ENCODE measurements around the gene RFNG.

RFNG gene

GRCh38 chr17:82076785-82077591 lies 25.4 kb upstream of the RFNG start:
- DNase-seq (ENCODE audit: insufficient read length, low spot score) (no peak), FAIRE-seq (no peak)
- TF ChIP-seq POLR2A (IDR thresholded peaks at IDR 0.05; ENCODE audit: low read depth, low read length): no peak

DNA sequence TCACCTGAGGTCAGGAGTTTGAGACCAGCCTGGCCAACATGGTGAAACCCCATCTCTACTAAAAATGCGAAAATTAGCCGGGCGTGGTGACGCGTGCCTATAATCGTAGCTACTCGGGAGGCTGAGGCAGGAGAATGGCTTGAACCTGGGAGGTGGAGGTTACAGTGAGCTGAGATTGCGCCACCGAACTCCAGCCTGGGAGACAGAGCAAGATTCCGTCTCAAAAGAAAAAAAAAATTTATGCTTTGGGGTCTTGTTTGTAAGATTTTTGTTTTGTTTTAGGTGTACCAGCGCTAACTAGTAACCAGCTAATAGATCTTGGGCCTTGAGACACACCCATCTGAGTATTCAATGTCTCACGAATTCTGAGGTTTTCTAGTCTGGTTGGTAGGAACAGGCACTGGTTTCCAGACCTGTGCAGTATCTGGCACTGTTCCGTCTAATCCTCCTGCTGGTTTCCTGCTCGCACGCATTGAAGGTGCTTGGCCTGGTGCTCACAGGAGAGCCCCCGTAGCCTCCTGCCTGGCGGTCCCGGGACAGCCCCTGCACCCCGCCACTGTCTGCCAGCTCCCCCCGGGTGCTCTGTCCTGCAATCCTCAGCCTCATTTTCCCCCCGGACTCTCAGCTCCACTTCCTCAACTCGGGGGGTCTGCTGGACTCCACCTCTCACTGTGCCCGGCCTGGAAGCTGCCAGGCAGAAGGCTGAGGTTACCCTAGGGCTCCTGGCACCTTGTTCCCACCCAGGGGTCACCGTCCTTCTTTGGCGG lies 24.6 kb upstream of the RFNG start:
- DNase-seq (ENCODE audit: insufficient read length, low spot score) (no peak), FAIRE-seq (no peak)
- no peak for TF ChIP-seq POLR2A (IDR thresholded peaks at IDR 0.05; ENCODE audit: low read depth, low read length)

- DNase-seq (ENCODE audit: insufficient read length, low spot score): no peak
- no peak for FAIRE-seq
- no peak for TF ChIP-seq POLR2A (IDR thresholded peaks at IDR 0.05; ENCODE audit: low read depth, low read length)
Observed at GRCh38 chr17:82073446-82073845, 21.8 kb upstream of the RFNG start.

DNA sequence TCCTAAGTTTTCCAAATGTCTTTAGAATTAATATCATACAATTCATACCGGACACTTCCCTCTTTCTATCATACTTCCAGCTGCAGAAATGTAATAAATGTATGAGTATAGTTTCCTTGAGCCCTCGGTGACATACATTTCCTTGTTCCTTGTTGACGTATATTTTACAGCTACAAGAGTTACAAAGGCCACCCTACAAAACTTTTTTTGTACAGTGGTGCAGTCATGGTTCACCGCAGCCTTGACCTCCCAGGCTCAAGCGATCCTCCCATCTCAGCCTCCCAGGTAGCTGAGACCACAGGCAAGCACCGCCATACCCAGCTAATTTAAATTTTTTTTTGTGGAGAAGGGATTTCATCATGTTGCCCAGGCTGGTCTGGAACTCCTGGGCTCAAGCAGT lies 21.2 kb upstream of the RFNG start:
- DNase-seq (ENCODE audit: insufficient read length, low spot score) (no peak), FAIRE-seq (no peak)
- TF ChIP-seq POLR2A (IDR thresholded peaks at IDR 0.05; ENCODE audit: low read depth, low read length): no peak

DNA sequence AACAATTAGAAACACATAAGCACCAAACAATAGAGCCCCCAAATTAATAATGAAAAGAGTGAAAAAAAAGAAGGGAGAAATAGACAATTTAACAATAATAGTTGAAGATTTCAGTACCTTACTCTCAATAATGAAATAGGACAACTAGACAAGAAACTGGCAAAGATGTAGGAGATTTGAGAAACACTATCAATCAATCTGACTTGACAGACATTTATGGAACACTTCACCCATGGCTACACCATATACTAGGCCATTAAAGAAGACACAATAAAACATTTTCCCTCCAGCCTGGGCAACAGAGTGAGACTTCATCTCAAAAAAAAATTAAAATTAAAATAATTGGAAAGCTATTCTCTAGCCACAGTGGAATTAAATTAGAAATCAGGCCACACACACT lies 19.0 kb upstream of the RFNG start:
- no peak for TF ChIP-seq POLR2A (IDR thresholded peaks at IDR 0.05; ENCODE audit: low read depth, low read length)
- no peak for FAIRE-seq
- DNase-seq (ENCODE audit: insufficient read length, low spot score): no peak

DNA sequence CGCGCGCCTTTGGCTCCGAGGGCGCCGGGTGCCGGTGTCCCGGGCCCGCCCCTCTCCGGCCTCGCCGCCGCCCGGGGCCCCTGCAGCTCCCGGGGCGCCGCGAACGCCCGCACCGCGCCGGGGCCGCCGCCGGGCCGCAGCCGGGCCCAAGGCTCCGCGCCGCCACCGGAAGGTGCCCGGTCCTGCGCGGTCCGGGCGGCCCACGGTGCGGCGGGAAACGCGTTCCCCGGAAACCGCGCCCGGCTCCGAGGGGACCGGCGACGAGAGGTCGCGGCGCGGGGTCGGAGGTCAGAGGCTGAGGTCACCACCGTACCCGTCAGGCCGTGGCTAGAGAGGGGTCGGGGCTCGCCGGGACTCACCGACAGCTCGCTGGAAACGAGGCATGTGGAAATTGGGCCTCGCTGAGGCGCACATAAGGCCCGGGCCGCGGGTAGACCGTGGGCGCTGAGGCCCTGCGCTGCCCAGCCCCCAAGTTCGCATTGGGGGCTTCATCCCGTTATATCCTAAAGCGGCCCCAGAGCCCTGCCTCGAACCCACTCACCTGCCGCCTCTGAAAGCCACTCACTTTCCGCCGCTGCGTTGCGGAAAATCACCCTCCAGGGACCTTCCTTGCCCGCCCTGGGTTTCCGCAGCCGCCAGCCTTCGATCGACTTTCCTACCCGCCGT lies 14.2 kb upstream of the RFNG start, which contains the start of gene DUS1L:
DUS1L (minus strand) TSS at position 167 of the 666 bp plus-strand sequence. CDS start 745 bp downstream, outside the sequence.
- peak; percentile 78 for TF ChIP-seq POLR2A (IDR thresholded peaks at IDR 0.05; ENCODE audit: low read depth, low read length)
- no peak for FAIRE-seq
- DNase-seq (ENCODE audit: insufficient read length, low spot score): peak; percentile 65

- TF ChIP-seq POLR2A (IDR thresholded peaks at IDR 0.05; ENCODE audit: low read depth, low read length): no peak
- FAIRE-seq (no peak), DNase-seq (ENCODE audit: insufficient read length, low spot score) (peak; percentile 65)
Observed at GRCh38 chr17:82065193-82065637, 13.6 kb upstream of the RFNG start.

DNA sequence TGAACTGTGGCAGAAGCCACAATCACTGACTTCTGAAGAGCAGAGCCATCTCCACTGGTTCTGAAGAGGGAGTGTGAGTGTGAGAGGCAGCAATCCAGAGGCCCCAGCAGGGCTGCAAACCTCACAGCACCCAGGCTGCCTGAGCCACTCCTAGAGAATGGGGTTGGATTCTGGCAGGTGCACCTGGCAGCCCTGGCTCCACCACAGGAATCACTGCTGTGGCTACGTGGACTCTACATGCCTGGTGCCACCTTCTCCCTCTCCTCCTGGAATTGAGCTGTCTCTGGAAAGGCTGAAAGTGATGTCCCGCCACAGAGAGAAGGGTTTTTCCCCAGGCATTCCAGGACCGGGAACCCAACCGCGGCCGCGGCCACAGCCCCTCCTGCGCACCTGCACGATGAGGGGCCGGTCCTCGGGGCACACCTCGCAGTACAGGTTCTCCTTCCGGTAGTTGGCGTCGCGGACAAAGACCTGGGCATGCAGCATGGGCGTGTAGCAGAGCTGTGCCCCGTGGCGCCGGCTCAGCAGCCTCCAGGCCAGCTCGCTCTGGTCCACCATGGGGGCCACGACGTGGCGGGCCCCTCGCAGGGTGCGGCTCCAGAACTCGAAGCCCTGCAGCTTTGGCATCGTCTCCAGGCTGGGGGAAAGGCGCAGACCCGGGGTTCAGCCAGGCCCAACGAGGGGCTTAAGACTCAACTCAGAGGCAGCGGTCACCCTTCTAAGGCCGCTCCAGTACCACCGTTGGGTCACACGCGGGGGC lies 13.0 kb upstream of the RFNG start:
- FAIRE-seq: no peak
- DNase-seq (ENCODE audit: insufficient read length, low spot score): no peak
- no peak for TF ChIP-seq POLR2A (IDR thresholded peaks at IDR 0.05; ENCODE audit: low read depth, low read length)

GRCh38 chr17:82063424-82064415 lies 12.1 kb upstream of the RFNG start:
- DNase-seq (ENCODE audit: insufficient read length, low spot score): no peak
- TF ChIP-seq POLR2A (IDR thresholded peaks at IDR 0.05; ENCODE audit: low read depth, low read length): no peak
- FAIRE-seq: no peak

- no peak for FAIRE-seq
- TF ChIP-seq POLR2A (IDR thresholded peaks at IDR 0.05; ENCODE audit: low read depth, low read length): no peak
- DNase-seq (ENCODE audit: insufficient read length, low spot score): no peak
Observed at GRCh38 chr17:82062984-82063368, 11.4 kb upstream of the RFNG start.

GRCh38 chr17:82062076-82062983 lies 10.7 kb upstream of the RFNG start:
- DNase-seq (ENCODE audit: insufficient read length, low spot score) (no peak), FAIRE-seq (no peak)
- TF ChIP-seq POLR2A (IDR thresholded peaks at IDR 0.05; ENCODE audit: low read depth, low read length): no peak

All from H54 (cell line).